Hematopoietic multipotent progenitor cell treated with erythropoietin and hydrocortisone succinate and interleukin-3 and kit ligand, for 17 days (in vitro differentiated cells): ENCODE measurements around the gene PCDH9.
"Not testable (repeated sequence)": the region's sequence is repeated elsewhere in the genome, so short reads cannot be mapped to it uniquely, and the experiment has no call there.

Experiments
- DNase-seq: peaks from one replicate; pipeline ENCODE4 v3.0.0-alpha.2; 2015; ENCODE audit warnings: low spot score

PCDH9 gene

DNA sequence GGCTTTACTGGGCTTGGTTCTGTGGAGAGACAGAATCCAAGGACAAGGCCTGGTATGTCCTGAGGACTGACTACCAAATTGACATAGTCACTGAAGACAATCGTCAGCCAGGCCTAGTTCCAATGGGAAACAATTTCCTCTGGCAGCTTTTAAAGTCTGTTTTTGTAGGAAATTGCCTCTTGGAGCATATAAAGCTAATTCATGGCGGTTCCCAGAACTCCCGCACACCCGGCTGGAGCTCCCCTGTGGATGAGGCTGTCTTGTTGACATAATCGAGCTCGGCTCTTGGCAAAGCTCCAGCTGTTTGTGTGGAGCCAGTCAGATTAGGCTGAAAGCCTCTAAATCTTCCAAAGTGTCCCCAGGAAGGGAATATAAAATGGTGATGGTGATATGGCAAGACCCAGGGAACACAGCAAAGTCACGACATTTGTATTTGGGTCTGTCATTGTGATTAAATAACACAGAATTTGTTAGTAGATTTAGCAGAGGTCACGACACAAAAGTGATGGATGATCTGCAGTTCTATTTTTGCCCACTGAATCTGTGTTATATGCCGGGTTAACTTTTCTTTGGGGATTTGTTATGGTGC, 395.0 kb downstream of the PCDH9 start:
- no peak for DNase-seq

DNA sequence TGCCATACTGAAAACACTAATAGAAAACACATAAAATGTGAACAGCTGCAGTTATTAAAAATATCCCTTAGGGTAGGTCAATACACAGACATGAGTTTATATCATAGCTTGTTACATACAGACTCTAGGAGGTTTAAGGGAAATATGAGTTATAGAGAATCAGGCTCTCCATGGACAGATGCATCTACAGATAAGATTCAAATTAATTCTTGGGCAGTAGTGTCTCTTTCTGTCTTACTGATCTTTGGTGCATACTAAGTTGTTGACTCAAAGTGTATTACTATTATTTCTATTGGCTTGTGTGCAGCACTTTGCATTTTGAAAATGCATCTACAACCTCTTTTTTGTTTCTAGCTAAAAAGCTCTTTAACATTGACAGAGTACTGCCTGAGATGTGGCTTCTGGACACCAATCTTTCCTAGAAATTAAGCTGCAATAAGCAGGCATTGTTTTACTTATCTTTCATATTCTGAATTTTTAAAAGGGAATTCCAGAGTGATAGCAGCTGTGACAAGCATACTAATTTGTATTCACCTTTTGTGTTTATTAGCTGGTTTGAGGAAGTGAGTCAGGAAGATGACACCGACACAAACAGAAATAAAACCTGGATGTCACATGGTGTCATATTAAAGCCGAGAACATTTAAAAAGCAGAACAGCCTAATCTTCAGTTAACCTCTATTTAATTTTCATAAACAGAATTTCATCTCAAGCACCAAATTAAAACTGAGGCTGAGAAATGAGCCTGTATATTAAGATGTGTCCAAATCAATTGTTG, 399.0 kb downstream of the PCDH9 start:
- DNase-seq: no peak

DNA sequence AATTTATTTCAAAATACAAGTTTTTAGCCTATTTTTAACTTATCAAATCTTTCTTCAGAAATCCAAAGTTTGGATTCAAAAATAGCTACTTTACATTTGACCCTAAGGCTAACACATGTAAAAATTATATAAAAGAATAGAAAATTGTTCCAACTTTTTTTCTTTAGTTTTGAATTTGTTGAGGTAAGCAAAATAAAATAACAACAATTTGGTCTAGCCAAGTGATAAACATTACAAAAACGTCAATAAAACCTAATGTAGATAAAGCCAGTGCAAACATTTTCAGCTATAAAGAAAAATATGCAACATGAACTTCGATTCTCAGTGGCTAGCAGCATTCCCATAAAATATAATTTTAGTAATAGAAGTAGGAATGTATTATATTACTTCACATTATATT, 400.3 kb downstream of the PCDH9 start:
- DNase-seq: no peak

DNA sequence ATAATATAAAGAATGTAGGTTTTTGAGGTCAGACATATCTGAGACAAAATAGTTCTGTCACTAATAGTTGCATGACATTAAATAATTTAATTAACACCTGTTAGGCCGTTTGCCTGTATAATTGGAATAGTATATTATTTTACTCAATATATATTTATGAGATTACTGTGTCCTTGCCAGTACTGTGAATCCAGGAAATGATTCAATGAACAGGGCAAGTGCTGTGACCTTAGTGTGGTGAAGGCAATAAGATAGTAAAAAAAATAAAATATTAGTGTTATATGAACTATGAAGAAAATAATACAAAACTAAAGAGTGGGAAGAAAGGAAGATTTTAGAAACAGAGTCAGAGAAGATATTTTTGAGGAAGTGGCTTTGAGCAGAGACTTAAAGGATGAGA, 403.7 kb downstream of the PCDH9 start:
- DNase-seq: no peak

DNA sequence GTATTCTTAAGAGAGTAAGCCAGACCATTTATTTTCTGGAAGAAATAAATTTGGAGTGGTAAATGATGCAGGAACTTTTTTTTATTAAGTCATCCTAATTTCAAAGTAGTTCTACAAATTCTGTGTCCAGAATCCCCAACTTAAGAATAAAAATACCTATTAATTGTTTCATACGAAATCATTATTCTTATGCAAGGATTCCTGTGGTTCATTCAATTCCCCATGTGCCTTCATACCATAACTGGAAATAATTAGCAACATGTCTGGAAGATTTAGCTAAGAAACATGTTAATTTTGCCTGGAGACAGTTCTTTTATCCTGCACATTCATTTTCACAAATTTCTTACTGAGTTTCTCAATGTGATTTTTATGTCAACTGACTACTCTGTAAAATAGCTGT, 408.6 kb downstream of the PCDH9 start:
- DNase-seq: no peak

DNA sequence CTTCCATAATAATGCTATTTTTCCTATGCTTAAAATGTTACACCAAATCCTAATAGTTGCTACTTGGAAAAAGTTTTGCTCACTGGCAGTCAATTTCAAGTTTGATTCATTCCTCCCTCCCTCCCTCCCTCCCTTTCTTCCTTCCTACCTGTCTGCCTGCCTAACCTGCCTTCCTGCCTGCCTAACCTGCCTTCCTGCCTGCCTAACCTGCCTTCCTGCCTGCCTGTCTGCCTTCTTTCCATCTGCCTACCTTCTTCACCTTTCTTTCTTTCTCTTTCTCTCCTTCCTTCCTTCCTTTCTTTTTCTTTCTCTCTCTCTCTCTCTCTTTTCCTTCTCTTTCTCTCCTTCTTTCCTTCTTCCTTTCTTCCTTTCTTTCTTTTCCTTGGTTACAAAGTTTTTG, 418.7 kb downstream of the PCDH9 start:
- DNase-seq: no peak

DNA sequence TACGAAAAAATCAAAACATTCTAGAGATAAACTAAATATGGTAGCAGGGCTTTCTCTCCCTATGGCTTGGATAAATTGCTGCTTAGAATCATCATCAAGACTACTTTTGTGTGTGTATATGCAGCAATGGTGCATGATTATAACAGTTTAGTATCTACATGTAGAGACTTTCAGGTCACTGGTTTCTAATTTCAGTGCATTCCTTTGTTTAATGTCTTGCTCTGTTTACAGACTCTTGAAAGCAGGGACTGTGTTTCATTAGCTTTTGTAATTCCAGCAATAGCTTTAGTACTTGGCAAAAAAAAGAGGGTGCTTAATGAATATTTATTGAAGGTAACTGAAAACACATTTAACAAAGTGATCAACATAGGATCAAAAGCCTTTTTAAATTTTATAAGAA, 420.7 kb downstream of the PCDH9 start:
- no peak for DNase-seq

DNA sequence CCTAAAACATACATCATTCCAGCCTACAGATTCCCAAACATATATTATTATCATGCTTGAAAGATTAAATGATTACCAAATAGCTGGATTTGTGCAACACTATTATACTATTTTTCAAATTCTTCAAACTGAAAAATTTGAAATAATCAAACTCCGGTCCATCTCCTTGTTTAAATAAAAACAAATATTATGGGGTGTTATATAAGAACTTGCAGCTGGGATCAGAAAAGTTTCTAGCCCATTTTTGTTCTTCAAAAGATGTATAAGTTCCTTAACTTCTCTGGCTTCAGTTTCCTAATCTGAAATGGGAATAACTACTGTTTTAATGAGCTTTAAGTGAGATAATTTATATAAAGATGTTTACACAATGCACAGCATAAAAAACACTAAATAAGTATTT, 422.9 kb downstream of the PCDH9 start:
- no peak for DNase-seq

DNA sequence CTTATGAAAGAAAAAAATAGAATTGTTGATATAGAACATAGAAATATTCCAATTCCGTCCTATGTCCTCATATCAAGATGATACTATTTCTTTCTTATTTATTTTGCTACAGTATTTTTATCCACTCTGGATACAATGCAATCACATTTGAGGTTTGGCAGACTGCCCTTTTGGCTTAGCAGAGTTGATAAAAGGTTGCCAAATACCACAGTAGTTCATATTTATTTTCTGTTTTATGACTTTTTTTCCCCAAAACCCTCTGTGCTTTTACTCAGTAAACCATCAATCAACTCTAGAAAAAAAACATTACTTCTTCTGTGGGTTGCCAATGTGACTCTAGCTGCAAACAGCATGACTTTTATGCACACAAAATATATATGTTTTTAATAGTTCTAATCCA, 424.5 kb downstream of the PCDH9 start:
- no peak for DNase-seq

DNA sequence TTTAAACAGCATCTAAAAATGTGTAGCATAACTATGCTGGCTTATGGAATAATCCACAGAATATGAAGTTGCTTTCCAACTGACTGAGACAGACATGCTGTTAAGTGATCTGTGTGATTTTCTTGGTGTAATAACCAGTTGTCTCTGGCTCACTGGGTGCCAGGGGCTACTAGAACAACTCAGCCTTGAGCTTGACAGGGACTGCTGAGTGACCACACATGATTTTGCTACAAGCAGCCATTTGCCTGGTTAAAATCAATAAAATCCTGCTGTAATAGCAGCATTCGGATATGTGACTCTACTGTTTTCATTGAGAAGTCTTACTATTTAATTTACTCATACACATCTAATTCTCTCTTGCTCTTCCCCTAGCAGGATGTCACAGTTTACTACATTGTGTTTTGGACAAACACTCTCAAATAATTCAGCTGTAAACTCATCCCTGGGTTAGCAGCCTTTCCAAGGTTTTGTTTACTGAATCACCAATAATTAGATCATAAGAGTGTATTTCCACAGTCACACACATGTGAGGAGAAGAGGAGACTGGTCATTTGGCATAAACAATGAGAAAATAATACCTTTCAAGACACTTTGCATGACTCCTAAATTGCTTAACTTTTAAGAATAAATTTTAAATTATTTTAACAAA, 426.2 kb downstream of the PCDH9 start:
- no peak for DNase-seq

DNA sequence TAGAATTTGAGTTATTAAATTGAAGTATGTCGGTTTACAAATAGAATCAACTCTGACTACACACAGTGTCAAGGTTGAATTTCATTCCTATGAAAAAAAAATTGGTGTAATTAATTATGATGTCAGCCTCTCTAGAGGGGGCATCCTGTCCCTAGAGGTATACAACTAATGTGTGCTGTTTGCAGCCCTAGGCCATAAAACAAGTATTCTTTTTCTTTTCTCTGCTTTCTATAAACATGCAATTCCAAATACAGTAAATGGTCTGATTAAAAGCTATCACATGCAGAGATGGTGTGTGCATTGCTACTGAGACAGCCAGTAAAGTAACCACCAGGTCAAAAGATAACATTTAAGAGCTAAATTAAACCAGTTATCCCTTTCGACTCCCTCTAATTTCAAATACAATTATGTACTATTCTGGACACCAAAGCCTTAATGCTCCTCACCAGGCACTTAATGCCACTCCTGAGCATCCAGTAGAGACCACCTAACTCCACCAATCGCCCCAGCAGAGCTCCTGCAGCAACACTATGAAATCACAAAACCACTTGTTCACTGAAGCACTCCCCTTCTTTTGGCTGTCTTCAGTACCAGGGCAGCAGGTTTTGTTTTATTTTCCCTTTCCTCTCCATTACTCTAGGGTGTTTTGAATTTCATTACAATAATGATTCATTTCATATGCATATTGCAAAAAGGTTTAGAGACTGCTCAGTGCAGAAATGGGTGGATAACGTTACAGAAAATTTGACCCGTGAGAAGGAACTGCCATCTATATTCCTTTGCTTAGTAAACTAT, 426.9 kb downstream of the PCDH9 start:
- no peak for DNase-seq

DNA sequence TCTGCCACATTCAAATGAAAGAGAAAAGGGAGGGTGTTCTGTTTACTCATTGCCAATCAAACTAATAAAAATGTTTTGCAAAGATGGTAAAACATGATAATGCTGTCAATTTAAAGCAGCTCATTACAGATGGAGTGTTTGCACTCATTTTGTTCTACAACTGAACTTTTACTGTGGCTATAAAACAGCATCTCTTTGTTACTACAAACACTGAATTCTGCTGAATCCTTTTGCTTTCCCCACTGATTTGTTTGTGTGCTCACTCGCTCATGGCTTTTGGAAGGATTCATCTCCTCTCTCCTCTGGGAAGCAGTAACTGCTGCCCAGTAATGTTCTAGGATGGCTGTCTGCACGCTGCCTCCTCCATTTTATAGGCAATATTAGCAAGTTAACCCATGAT, 434.5 kb downstream of the PCDH9 start:
- no peak for DNase-seq

DNA sequence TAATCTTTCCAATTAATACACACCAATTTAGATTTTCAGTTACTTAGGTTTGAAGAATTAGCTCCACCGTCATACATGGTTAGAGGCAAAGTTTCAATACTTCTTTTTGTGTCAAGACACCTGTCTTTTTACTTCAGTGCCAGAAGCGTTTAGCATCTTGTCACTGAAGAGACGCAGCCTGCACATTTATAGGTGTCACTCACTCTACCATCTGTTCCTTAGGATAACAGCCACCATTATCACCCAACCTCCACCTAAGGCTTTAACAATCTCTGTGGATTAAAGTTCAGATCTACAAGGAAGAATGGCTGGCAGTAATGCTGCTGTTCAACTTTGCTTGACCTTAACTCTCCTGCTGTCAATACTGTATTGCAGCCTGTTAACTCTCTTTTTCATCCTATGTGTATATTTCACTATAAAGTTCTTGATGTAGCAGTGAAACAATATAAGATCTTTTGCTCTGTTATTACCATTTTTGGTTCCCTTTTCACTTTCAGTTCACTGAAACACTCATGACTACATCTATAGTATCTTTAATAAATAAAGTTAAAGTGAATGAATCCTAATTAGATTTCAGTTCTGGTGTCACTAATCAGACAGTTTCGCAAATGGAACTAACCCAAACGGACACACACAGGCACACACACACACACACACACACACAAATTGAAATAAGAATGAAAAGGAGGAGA, 435.6 kb downstream of the PCDH9 start:
- no peak for DNase-seq

DNA sequence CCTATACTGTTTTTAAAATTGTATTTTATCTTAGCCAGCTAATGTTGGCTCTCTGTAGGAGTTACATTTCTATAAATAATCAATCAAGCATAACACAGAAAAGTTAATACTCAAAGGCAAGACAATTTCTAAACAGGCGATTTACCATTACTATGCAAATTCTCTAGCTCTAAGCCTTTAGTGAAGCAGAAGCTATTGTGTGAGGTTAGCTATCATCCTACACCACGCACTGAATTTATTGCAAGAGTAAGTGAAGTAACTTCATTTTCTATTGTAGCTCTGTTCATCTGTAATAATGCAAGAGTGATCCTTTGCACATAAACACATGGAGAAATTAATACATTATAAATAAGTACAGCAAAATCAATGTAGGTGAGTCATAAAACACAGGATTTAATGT, 439.3 kb downstream of the PCDH9 start:
- DNase-seq: no peak

DNA sequence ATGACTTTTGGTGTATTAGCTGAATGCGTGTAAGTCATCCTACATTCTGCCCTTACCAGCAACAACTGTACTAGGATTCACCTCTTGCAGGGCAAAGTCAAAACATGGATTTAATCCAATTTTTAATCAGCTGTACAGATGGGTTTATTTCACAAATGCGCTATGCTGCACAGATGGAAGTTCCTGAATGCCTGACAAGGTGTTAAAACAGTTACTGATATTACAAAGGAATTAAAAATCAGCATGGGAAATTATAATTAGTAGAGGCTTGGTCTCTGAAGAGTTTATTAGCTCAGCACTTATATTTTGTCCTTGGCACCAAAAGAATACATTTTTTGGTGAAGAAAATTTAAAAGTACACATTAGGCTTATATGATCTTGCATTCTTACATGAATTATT, 448.9 kb downstream of the PCDH9 start:
- DNase-seq: no peak

DNA sequence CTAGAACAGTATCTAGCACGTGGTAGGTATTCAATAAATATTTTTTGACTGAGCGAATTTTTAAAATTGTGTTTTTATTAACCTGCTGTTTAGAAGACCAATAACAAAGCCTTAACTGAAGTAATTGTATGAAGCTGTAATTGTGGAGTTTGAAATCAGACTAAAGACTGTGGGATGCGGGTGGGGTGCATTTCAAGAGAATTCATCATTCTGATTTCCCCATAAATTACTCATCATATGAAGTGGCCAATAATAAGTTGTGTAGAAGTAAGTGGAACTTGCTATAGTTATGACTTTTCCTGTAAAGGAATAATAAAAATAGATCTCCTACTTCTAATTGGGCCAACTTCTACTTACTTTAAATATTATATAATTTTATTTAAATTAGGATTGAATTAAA, 449.3 kb downstream of the PCDH9 start:
- DNase-seq: no peak

DNA sequence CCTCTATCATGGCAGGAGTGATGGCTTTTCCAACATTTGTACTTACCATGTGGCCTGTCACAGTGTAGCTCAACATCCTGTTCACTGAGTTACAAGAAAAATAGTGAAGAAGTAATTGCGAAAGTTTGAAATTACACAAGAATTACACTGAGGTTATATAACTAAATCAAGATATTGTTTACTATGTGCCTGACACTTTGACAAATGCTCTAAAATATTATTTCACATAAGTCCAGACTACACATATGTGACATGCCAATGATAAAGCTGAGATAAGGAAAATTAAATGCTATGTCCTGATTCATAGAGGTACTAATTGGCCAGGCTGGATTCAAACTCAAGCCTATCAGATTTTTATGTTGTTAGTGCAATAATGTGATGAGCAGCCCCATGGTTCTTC, 451.7 kb downstream of the PCDH9 start:
- DNase-seq: no peak

DNA sequence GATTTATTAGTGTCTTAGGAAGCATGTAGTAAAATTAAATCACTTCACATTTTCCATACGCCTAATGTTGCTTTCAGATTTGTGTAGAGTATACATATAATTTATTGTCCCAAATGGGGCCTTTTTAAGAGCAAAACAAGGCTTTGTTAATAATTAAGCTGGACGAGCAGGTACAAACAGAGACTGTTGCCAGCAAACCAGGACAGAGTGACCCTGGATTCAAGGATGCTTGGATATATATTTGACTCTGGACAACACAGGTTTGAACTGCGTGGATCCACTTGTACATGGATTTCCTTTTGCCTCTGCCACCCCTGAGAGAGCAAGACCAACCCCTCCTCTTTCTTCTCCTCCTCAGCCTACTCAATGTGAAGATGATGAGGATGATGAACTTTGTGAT, 454.9 kb downstream of the PCDH9 start:
- no peak for DNase-seq

DNA sequence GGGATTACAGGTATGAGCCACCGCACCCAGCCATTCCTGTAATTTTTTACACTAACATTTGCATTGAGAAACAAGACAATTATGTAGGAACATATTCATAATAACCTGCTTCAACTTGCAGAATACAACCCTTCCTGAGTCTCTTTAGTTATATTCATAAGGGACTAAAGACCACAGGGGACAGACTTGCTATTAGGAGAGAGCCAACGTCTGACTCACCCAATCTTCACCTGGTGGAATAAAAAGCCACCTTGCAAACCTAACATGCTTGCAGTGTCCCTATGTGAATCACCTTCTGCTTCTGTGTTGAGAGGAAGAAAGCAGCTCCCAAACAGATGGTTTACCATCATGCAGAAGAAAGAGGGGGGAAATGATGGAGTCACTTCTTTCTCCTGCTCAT, 456.1 kb downstream of the PCDH9 start:
- DNase-seq: no peak

DNA sequence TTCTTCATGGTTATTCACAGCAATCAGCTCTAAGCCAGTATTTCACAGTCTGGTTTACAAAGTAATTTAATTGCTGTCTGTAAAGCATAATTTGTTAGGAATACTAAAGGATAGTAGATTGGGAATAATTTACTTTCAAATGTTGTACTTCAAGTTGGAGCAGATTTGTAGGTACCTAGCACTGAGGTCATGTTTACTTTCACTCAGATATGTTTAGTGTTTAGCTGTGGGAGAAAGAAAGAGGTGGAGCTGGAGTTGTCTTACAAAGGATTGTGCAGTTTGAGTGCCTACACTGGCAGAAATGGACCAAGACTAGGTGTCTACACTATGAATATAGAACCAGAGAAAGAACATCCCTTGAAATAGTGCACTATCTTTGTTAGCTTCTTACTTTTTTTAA, 464.6 kb downstream of the PCDH9 start:
- DNase-seq: no peak

DNA sequence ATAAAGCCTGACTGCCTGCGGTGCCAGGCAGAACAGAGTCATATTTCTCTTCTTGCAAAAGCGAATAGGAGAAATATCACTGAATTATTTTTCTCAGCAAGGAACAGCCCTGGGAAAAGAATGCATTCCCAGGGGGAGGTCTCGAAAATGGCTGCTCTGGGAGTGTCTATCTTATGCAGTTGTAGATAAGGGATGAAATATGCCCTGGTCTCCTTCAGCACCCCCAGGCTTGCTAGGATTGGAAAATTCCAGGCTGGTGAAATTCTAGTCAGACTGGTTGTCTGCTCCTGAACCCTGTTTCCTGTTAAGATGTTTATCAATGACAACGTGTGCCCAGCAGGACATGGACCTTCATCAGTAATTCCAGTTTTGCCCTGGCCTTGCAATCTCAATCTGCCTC, 469.5 kb downstream of the PCDH9 start:
- DNase-seq: not testable (repeated sequence)

DNA sequence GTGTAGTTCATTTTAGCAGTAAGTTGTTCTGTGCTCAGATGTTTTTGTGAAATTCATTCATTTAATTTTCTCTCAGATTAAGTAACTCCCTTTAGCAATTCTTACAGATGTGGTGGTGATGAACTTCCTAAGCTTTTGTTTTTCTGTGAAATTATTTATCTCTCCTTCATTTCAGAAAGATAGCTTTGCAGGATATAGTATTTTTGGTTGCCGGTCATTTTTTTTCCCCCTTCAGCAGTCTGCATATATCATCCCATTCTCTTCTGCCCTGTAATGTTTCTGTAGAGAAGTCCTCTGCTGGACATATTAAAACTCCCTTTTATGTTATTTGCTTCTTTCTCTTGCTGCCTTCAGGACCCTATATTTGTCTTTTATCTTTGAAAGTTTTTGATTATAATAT, 470.2 kb downstream of the PCDH9 start:
- no peak for DNase-seq
